Ovary (tissue), 3 donors: Measurements from ENCODE around the gene ZIK1.

Experiments
- CTCF ChIP-seq, 3 donors: fragments of 450-650 bp in 2 of 3; fragments of 200-600 bp in 1 of 3; IDR thresholded peaks; one replicate each; pipeline versions ENCODE4 v1.5.1 to v1.8.0; 2016 to 2022; ENCODE audit warnings: antibody characterized with exemption in 3 of 3, mild to moderate bottlenecking in 1 of 3
- EP300 ChIP-seq: sonication (generic); formaldehyde crosslinking; IDR thresholded peaks from one replicate; pipeline ENCODE4 v1.6.1; 2017; ENCODE audit warnings: antibody characterized with exemption
- POLR2A ChIP-seq: fragments of 450-650 bp; IDR thresholded peaks from one replicate; pipeline ENCODE4 v1.6.1; 2017; ENCODE audit warnings: antibody characterized with exemption, mild to moderate bottlenecking, moderate library complexity
- donor health status: DM: no; HTN: no; CAD: no.

GRCh38 chr19:57599377-57599760, 15.4 kb downstream of the ZIK1 start:
- TF ChIP-seq EP300 (no peak), CTCF (IDR thresholded peaks at IDR 0.05) (no peak), POLR2A (no peak)
